GM10266 (cell line): ENCODE results near the gene BCAS4.

ENCODE experiments used
- DNase-seq: peaks from one replicate; pipeline ENCODE4 v3.0.0; 2012; ENCODE audit errors: extremely low spot score
- TF ChIP-seq, protein P1 (sequence below): IDR thresholded peaks from 2 replicates; pipeline ENCODE4 v1.5.1; 2012; ENCODE audit warnings: mild to moderate bottlenecking, low read depth; ENCODE audit not compliant: control insufficient read depth, insufficient read depth; ENCODE audit errors: missing control alignments

The BCAS4 gene

DNA sequence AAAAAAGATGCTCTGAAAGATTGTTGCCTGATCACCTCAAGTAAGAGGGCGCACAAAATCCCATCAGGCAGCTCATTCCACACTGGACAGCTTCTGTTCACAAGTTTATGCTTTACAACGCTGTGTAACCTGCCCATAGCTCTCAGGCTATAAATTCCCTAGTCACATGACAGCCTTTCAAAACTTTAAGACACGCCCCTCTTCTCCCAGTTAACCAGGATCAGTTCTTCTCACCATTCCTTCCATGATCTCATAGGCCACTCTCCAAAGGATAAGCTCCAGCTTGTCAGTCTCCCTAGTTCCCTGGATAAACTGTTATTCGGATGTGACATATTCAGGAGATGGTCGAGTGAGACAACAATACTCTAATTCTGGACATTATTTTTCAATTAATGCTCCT is 121.4 kb downstream of the BCAS4 start:
- TF ChIP-seq, protein P1, sequence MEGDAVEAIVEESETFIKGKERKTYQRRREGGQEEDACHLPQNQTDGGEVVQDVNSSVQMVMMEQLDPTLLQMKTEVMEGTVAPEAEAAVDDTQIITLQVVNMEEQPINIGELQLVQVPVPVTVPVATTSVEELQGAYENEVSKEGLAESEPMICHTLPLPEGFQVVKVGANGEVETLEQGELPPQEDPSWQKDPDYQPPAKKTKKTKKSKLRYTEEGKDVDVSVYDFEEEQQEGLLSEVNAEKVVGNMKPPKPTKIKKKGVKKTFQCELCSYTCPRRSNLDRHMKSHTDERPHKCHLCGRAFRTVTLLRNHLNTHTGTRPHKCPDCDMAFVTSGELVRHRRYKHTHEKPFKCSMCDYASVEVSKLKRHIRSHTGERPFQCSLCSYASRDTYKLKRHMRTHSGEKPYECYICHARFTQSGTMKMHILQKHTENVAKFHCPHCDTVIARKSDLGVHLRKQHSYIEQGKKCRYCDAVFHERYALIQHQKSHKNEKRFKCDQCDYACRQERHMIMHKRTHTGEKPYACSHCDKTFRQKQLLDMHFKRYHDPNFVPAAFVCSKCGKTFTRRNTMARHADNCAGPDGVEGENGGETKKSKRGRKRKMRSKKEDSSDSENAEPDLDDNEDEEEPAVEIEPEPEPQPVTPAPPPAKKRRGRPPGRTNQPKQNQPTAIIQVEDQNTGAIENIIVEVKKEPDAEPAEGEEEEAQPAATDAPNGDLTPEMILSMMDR: no peak
- DNase-seq: no peak

DNA sequence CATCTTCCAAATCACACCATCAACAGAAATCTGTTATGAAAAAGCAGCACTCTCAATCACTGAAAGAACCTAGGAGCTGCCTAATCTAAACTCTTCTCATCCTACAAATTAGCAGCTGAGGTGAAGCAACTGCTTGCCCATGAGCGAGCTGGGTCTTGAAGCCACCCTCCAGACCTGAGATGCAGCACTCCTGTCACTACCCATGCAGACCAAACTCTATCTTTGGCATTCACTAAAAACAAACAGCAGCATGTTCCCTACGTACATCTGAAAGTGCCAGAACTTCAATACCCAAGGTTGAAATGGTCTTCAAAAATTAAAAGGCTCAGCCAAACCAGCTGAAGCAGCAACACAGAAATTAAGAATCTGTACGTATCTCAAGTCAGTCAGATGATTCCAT is 122.1 kb downstream of the BCAS4 start:
- TF ChIP-seq, protein P1: no peak
- DNase-seq: no peak

DNA sequence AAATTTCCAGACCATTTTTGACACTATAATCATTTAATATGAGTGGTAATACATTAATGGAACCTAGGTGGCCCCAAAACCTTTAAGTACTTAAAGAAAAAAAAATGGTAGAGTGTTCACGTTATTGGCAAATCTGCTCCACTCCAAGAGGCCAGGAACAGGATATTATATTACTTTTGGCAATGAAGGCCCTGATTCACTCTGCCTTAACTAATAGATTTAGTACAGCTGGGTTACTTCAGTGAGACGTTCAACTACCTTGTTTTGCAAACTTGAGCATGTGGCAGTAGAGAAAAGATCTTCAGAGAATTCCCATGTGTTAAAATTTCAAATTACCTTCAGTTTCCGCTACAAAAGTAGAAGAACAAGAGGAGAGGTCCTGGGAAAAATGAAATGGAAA is 123.5 kb downstream of the BCAS4 start:
- TF ChIP-seq, protein P1: no peak
- no peak for DNase-seq

DNA sequence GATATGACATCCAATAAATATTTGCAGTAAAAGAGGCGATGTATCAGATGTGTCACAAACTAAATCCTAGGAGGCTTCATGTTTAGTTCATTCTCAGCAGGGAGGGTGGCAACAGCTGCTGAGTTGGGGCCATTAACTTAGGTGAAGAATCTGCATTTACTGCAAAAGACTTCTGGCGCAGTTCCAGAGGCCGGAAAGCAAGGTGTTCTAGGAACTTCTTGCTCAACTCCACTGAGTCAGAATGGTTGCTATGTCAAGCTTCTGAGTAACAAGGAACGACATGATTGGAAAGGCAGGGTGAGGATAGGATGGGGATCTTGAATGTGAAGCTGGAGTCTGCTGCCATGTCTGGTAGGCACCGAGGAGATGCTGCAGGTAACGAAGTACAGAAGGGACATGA is 124.7 kb downstream of the BCAS4 start:
- DNase-seq: no peak
- TF ChIP-seq, protein P1: no peak

DNA sequence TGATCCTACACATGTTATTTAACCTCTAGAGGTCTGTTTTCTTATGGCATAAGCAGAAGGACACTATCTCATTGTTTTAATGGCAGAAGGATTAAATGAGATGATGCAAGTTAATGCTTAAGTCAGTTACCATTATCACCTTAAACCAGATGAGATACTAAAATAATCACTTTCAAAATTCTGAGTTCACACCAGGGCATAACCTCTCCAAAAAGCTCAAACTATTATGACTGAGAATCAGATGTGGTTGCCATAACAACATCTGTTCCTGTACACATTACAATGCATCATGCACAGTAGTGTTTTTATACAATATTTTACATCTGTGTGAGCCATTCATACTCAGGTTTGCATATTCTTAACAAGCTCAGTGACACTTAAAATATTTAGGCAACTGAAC is 126.1 kb downstream of the BCAS4 start:
- no peak for DNase-seq
- TF ChIP-seq, protein P1: no peak

DNA sequence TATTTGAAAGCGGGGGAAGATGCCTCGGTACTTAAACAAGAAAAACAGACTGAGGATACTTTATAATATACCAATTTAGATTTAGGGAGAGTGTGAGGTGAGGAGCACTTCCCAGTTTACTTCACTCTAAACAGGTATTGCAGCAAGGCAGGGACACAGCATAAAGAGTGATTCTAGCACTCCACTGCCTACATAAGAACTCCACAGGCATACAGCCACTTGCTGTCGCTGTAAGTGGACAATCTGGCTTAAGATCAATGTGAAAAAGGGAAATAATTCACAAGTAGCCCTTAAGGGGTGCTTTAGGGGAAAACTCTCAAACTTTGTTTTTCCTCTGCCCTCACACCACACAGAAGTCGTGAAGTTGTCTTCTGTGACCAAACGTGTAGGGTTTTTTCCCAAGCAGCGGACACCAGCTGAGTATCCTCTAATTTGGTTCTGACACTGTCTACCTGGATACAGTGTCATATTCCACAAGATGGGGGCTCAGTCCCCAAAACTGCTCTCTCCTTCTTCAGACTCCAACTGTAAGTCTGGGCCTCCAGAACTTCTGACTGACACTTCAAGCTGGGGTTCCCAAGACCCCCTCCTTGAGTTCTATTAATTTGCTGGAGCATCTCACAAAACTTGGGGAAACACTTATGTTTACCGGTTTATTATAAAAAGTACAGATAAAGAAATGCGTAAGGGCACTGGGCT is 127.1 kb downstream of the BCAS4 start:
- TF ChIP-seq, protein P1: no peak
- no peak for DNase-seq

DNA sequence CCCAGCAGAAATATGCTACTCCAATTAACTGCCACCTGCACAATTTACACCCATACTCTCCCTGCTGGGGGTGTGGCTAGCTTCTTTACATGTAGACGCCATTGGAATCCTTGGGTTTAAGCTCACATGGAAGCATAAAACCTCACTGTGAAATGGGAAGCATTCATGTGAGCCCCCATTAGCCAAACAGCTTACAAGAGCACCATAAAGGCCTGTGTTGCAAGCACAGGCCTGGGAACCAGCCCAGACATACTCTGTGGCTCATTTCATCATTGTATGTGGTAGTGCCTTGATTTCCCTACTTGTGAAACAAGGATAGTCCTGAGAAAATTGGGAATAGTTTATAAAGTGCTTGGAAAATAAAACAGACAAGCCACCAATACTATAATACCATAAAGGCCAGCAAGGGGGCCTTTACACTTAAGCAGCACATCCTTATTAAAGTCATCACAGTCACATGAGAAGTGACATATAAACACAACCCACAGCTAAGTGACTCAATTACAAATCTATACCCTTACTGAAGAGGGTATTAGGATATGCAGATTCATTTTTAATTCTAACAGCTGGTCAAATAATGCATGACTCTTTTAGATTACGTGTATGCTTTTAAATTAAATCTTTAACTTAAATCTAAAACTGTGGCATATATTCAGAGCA is 129.5 kb downstream of the BCAS4 start:
- DNase-seq: no peak
- TF ChIP-seq, protein P1: no peak
